Activated CD4-positive, alpha-beta T cell treated with anti-CD3 and anti-CD28 coated beads for 24 hours (primary cell): Measurements from ENCODE around the gene GRIK4.

ENCODE experiments used
- DNase-seq, 2 donors: peaks; one replicate each; pipeline ENCODE4 v3.0.0-alpha.2; 2020; ENCODE audit warnings: low read depth in 2 of 2

GRIK4 gene

GRCh38 chr11:120635136-120635810 lies 123.7 kb downstream of the GRIK4 start:
- DNase-seq, result no peak

GRCh38 chr11:120637131-120637530 lies 125.6 kb downstream of the GRIK4 start:
- no peak for DNase-seq

- no peak for DNase-seq
Measured at GRCh38 chr11:120642196-120642894, 130.8 kb downstream of the GRIK4 start.

- DNase-seq, result no peak
Measured at GRCh38 chr11:120643284-120643683, 131.7 kb downstream of the GRIK4 start.

- no peak for DNase-seq
Measured at GRCh38 chr11:120645639-120646038, 134.1 kb downstream of the GRIK4 start.

- DNase-seq, result no peak
Measured at GRCh38 chr11:120646206-120646605, 134.7 kb downstream of the GRIK4 start.

GRCh38 chr11:120647681-120648080 lies 136.1 kb downstream of the GRIK4 start:
- no peak for DNase-seq

GRCh38 chr11:120648771-120649170 lies 137.2 kb downstream of the GRIK4 start:
- DNase-seq, result no peak

GRCh38 chr11:120649316-120649715 lies 137.8 kb downstream of the GRIK4 start:
- DNase-seq, result no peak

GRCh38 chr11:120651396-120651795 lies 139.8 kb downstream of the GRIK4 start:
- DNase-seq, result no peak

- no peak for DNase-seq
Measured at GRCh38 chr11:120651836-120652235, 140.3 kb downstream of the GRIK4 start.

- DNase-seq, result no peak
Measured at GRCh38 chr11:120652705-120653335, 141.3 kb downstream of the GRIK4 start.

GRCh38 chr11:120655589-120655988 lies 144.0 kb downstream of the GRIK4 start:
- no peak for DNase-seq

- no peak for DNase-seq
Measured at GRCh38 chr11:120657306-120658070, 145.9 kb downstream of the GRIK4 start.

- DNase-seq, result no peak
Measured at GRCh38 chr11:120658071-120658423, 146.5 kb downstream of the GRIK4 start.

- DNase-seq, result no peak
Measured at GRCh38 chr11:120659076-120659475, 147.5 kb downstream of the GRIK4 start.

- no peak for DNase-seq
Measured at GRCh38 chr11:120660024-120660565, 148.5 kb downstream of the GRIK4 start.

GRCh38 chr11:120662071-120662676 lies 150.6 kb downstream of the GRIK4 start:
- DNase-seq, result no peak

- no peak for DNase-seq
Measured at GRCh38 chr11:120663142-120663541, 151.6 kb downstream of the GRIK4 start.

GRCh38 chr11:120666121-120666639 lies 154.6 kb downstream of the GRIK4 start:
- DNase-seq, result no peak

- DNase-seq, result no peak
Measured at GRCh38 chr11:120667281-120667680, 155.7 kb downstream of the GRIK4 start.
